C4-2B (cell line): Measurements from ENCODE around the gene ZNF771.

Experiments used
- CTCF ChIP-seq: fragments of 450-650 bp; conservative IDR thresholded peaks from 2 replicates; pipeline ENCODE4 v1.5.1; 2017; ENCODE audit warnings: mild to moderate bottlenecking
- ZFX ChIP-seq: fragments of 450-650 bp; IDR thresholded peaks from 2 replicates; pipeline ENCODE4 v1.6.1; 2017

GRCh38 chr16:30407804-30408534 lies 563 bp downstream of the ZNF771 start:
- no peak for TF ChIP-seq CTCF
- TF ChIP-seq ZFX = no peak; the same call in none of the 2 replicates
